Calu3 (cell line): ENCODE results near the gene LRFN2. TPM values are rescaled to one million over a fixed set of nuclear protein-coding genes. Genes with fewer than 3 reads are reported as not detected.

Experiments used
- BruUV-seq: library from RNA; stranded (reverse); fragments of 400-500 nt; replicated peaks from 2 replicates; lab custom pipeline; 2021; lab: Mats Ljungman, UMichigan
- CTCF ChIA-PET: fragments of 300-600 bp; sonication (Branson Sonifier 250); formaldehyde crosslinking; loops from one replicate; lab custom pipeline; 2022; ENCODE audit warnings: antibody characterized with exemption; lab: Charles Lee
- DNase-seq: peaks from one replicate; pipeline ENCODE4 v3.0.0; 2022
- H3K27ac Mint-ChIP-seq: one replicate; pipeline ENCODE4 v1.8.0; 2022; ENCODE audit warnings: mixed read lengths; ENCODE audit not compliant: unreplicated experiment
- H3K27me3 Mint-ChIP-seq: one replicate; pipeline ENCODE4 v1.8.0; 2022; ENCODE audit warnings: mixed read lengths; ENCODE audit not compliant: unreplicated experiment
- H3K36me3 Mint-ChIP-seq: one replicate; pipeline ENCODE4 v1.8.0; 2022; ENCODE audit warnings: mild to moderate bottlenecking, moderate library complexity, mixed read lengths; ENCODE audit not compliant: insufficient read depth, unreplicated experiment
- H3K4me1 Mint-ChIP-seq: one replicate; pipeline ENCODE4 v1.8.0; 2022; ENCODE audit warnings: mild to moderate bottlenecking, low read depth, mixed read lengths; ENCODE audit not compliant: unreplicated experiment
- H3K4me3 Mint-ChIP-seq: one replicate; pipeline ENCODE4 v1.8.0; 2022; ENCODE audit warnings: mild to moderate bottlenecking, low read depth, moderate library complexity, mixed read lengths; ENCODE audit not compliant: unreplicated experiment
- H3K9me3 Mint-ChIP-seq: one replicate; pipeline ENCODE4 v1.8.0; 2022; ENCODE audit warnings: low read depth, mixed read lengths; ENCODE audit not compliant: unreplicated experiment
- intact Hi-C: fragments of 100-400 bp; cut with micrococcal nuclease; formaldehyde crosslinking; loops from one replicate; pipeline ENCODE4 v1.10.0; 2022; ENCODE audit not compliant: unreplicated experiment
- total RNA-seq: library from RNA; stranded (reverse); gene quantifications from 2 replicates; pipeline ENCODE4 v1.2.3, GENCODE V29; 2022
- TF ChIP-seq, protein P1 (sequence below): fragments of 200-600 bp; IDR thresholded peaks from one replicate; pipeline ENCODE4 v1.8.0; 2022; ENCODE audit warnings: antibody characterized with exemption; ENCODE audit not compliant: unreplicated experiment

LRFN2 gene
- total RNA-seq, 1 experiment from 2014 or later: not detected

DNA sequence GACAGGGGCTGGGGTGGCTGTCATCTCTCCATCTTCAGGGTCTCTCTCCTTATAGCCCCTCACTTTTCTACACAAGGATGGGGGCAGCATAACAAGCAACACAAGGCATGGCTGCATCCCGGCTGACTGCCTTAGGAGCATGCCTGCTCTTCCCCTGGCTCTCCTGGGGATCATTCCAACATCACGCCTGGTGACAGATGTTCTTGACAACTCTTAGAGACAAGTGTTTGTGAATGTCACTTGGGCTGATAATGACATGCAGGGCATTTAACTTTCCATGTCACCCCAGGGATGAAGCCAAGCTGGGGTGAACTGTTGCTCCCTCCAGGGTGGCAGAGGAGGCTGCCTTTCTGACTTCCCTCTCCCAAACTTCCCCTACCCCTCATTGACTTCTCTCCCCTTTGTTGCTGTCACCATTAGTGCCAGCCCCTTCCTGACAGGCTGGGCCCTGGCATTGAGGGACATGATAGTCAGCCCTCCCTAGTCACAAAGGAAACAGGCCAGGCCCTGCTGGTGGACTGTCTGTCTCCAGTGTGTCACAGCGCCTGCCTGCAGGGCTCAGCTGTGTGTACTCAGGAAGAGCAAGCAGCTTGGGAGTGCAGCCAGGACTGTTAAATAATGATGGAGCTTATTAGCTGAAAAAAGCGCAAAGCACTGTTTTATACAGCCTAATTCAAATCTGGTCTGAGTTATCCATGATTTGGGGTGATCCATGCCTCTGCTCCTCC lies 161.8 kb downstream of the LRFN2 start:
- intact Hi-C loops: no loop called here
- no peak for DNase-seq
- BruUV-seq: no TSS peak
- H3K9me3 Mint-ChIP-seq: no peaks in the 10 kb centered on the region
- no peak overlapping the region for H3K4me3 Mint-ChIP-seq
- H3K36me3 Mint-ChIP-seq: no peaks in the 10 kb centered on the region
- TF ChIP-seq, protein P1, sequence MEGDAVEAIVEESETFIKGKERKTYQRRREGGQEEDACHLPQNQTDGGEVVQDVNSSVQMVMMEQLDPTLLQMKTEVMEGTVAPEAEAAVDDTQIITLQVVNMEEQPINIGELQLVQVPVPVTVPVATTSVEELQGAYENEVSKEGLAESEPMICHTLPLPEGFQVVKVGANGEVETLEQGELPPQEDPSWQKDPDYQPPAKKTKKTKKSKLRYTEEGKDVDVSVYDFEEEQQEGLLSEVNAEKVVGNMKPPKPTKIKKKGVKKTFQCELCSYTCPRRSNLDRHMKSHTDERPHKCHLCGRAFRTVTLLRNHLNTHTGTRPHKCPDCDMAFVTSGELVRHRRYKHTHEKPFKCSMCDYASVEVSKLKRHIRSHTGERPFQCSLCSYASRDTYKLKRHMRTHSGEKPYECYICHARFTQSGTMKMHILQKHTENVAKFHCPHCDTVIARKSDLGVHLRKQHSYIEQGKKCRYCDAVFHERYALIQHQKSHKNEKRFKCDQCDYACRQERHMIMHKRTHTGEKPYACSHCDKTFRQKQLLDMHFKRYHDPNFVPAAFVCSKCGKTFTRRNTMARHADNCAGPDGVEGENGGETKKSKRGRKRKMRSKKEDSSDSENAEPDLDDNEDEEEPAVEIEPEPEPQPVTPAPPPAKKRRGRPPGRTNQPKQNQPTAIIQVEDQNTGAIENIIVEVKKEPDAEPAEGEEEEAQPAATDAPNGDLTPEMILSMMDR: no peak
- CTCF ChIA-PET: no interaction called here
- H3K27me3 Mint-ChIP-seq: peaks cover 86% of the 10 kb centered on the region
- H3K27ac Mint-ChIP-seq: no peak overlapping the region
- H3K4me1 Mint-ChIP-seq: no peaks in the 10 kb centered on the region

DNA sequence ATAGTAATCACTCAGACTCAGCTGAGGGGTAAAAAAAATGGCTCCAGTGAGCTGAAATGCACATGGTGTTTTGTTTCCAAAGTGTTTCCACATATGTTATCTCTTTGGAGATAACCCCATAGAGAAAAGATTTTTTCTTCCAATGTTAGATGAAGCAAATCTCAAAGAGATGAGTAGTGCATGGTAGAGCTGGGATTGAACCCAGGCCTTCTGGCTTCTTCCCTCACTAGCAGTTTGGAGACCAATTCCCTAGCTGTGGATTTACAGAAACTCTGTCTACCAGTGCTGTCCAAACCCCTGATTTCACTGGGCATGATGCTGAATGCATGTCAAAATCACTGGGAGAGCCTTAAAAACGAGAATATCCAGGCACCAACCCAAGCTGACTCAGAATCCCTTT lies 165.1 kb downstream of the LRFN2 start:
- intact Hi-C loops: no loop called here
- BruUV-seq: no TSS peak

DNA sequence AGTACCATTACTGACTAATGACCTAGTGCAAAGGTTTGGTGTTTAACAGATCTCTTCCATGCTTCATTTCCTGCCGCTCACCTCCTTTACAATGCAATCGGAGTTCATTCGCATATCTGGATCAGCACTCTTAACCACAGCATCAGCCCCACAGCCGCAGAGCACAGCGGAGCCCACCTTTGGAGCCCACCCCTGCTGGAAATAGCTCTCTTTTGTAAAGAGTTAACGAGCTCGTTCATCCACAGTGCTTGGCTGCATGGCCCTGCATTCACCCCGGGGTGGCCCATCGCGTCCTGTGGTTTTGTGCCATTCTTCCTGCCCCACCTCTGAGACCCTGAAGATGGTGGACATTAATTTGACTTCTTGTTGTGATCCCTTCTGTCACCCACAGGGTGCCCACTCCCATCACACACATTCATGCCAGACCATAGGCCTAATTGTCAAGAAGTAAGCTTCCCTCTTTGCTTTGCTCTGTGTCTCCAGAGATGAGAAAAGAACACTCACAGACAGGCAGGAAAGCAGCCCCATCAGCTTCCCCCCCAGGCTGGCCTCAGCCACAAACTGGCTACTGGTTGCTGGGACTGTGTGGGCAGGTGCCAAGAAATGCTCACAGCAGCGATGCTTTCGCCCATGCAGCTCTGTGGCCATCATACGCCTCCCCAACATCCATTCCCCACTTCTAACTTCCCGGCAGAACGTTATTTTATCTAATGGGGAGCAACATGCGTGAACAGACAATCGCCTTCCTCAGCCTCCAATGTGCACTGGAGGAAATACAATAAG lies 167.0 kb downstream of the LRFN2 start:
- Mint-ChIP-seq H3K27ac (no peak overlapping the region), H3K4me1 (no peaks in the 10 kb centered on the region), H3K36me3 (no peaks in the 10 kb centered on the region), H3K4me3 (no peak overlapping the region), H3K9me3 (no peaks in the 10 kb centered on the region), H3K27me3 (peaks cover 97% of the 10 kb centered on the region)
- CTCF ChIA-PET: interaction anchor here (0.6 kb wide), 1 partner anchor 636 kb away, joined by 3 read pairs; no protein-coding TSS in a partner anchor
- DNase-seq: no peak
- no TSS peak for BruUV-seq
- TF ChIP-seq, protein P1: no peak
- intact Hi-C loops: no loop called here

More for the DNA sequence above, 165.1 kb downstream of the LRFN2 start:
- Mint-ChIP-seq H3K4me3 (no peak overlapping the region), H3K36me3 (no peaks in the 10 kb centered on the region), H3K9me3 (no peaks in the 10 kb centered on the region), H3K27ac (no peak overlapping the region), H3K27me3 (peaks cover 99% of the 10 kb centered on the region), H3K4me1 (no peaks in the 10 kb centered on the region)
- CTCF ChIA-PET: no interaction called here
- no peak for DNase-seq
- TF ChIP-seq, protein P1: no peak

DNA sequence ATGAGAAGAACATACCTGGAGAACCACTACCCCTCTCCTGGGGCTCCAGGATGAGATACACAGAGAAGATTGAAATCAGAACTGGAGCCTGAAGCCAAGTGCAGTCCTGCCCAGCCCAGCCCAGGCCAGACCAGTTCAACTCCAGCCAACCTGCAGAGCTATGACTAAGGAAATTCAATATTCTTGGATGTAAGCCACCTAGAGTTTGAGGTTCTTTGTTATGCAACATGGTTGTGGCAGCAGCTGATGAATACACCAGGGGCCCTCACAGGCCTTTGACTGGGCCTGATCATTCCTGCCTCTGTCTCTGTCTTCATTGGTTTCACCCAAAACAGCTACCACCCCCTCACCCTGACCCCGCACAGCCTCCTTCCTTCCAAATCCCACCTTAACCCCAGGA lies 167.8 kb downstream of the LRFN2 start:
- TF ChIP-seq, protein P1: no peak

More for the DNA sequence above, 167.8 kb downstream of the LRFN2 start:
- no peak for DNase-seq
- no peaks in the 10 kb centered on the region for H3K9me3 Mint-ChIP-seq
- no TSS peak for BruUV-seq
- H3K4me3 Mint-ChIP-seq: no peak overlapping the region
- no peaks in the 10 kb centered on the region for H3K4me1 Mint-ChIP-seq
- no peaks in the 10 kb centered on the region for H3K36me3 Mint-ChIP-seq
- peaks cover 93% of the 10 kb centered on the region for H3K27me3 Mint-ChIP-seq
- intact Hi-C loops: no loop called here
- CTCF ChIA-PET: no interaction called here
- H3K27ac Mint-ChIP-seq: no peak overlapping the region
